ENCODE measurements around the gene TNS1. TPM values are rescaled to one million over a fixed set of nuclear protein-coding genes. Genes with fewer than 3 reads are reported as not detected.

The TNS1 gene
- total RNA-seq, 1 experiment from 2014 or later: 4.5 TPM

- TF ChIP-seq HMGXB4 (CRISPR knock-in tag; IDR thresholded peaks at IDR 0.05) (no peak), ZNF317 (CRISPR knock-in tag; IDR thresholded peaks at IDR 0.05; ENCODE audit: borderline replicate concordance, low read depth) (no peak), ELF4 (CRISPR knock-in tag; IDR thresholded peaks at IDR 0.05; ENCODE audit: low read depth) (no peak), NR1H2 (CRISPR knock-in tag; IDR thresholded peaks at IDR 0.05) (no peak), PRDM15 (CRISPR knock-in tag; IDR thresholded peaks at IDR 0.05) (no peak), ATF6 (CRISPR knock-in tag; IDR thresholded peaks at IDR 0.05) (no peak), ERG (CRISPR knock-in tag; IDR thresholded peaks at IDR 0.05) (no peak), TEAD4 (CRISPR knock-in tag; IDR thresholded peaks at IDR 0.05) (no peak)
These were observed 162.3 kb downstream of the TNS1 start (continued) for GRCh38 chr2:217840522-217840921.

- POLR2A ChIA-PET: no interaction called here
- Mint-ChIP-seq H3K27ac (no peak overlapping the region), H3K9me3 (no peaks in the 10 kb centered on the region), H3K4me3 (no peak overlapping the region), H3K36me3 (no peaks in the 10 kb centered on the region), H3K4me1 (peaks cover 12% of the 10 kb centered on the region), H3K27me3 (ENCODE audit: low read depth) (no peaks in the 10 kb centered on the region)
- ATAC-seq (no peak), DNase-seq (ENCODE audit: low spot score) (no peak)
- TF ChIP-seq E2F5 (CRISPR knock-in tag; IDR thresholded peaks at IDR 0.05): no peak
- no peak for TF ChIP-seq ZNF232 (CRISPR knock-in tag; IDR thresholded peaks at IDR 0.05)
- TF ChIP-seq SP1 (CRISPR knock-in tag; conservative IDR thresholded peaks at IDR 0.05): no peak
- no peak for TF ChIP-seq ATF1 (CRISPR knock-in tag; IDR thresholded peaks at IDR 0.05)
- TF ChIP-seq E2F1 (CRISPR knock-in tag; IDR thresholded peaks at IDR 0.05): no peak
- TF ChIP-seq FOXK1 (CRISPR knock-in tag; IDR thresholded peaks at IDR 0.05): no peak
- no peak for TF ChIP-seq HMGA2 (CRISPR knock-in tag; IDR thresholded peaks at IDR 0.05)
- TF ChIP-seq MAX (CRISPR knock-in tag; IDR thresholded peaks at IDR 0.05): no peak
- CTCF ChIA-PET: no interaction called here
These were observed 163.1 kb downstream of the TNS1 start for GRCh38 chr2:217839750-217840107.

Data from WTC11 (cell line).